HG02571 (cell line): Measurements from ENCODE around the gene ZNF511.
"Not testable (repeated sequence)": the region's sequence is repeated elsewhere in the genome, so short reads cannot be mapped to it uniquely, and the experiment has no call there.

Experiments used
- ATAC-seq: cut with Tn5 transposase; IDR thresholded peaks from one replicate; pipeline ENCODE4 v1.9.1; 2021; ENCODE audit warnings: mild to moderate bottlenecking, moderate library complexity; ENCODE audit not compliant: unreplicated experiment

ZNF511 gene

GRCh38 chr10:133313192-133313591, 4.5 kb downstream of the ZNF511 start:
- no peak for ATAC-seq

- no peak for ATAC-seq
These were observed 6.2 kb downstream of the ZNF511 start for GRCh38 chr10:133314911-133315310.

DNA sequence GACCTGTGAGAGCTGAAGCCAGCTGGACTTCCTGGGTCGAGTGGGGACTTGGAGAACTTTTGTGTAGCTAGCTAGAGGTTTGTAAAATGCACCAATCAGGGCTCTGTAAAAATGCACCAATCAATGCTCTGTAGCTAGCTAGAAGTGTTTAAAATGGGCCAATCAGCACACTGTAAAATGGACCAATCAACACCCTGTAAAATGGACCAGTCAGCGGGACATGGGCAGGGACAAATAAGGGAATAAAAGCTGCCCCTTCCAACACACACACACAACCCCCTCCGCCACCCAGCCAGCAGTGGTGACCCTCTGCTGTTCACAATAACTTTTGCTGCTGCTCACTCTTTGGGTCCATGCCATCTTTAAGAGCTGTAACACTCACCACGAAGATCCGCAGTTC, 7.1 kb downstream of the ZNF511 start:
- no peak for ATAC-seq

DNA sequence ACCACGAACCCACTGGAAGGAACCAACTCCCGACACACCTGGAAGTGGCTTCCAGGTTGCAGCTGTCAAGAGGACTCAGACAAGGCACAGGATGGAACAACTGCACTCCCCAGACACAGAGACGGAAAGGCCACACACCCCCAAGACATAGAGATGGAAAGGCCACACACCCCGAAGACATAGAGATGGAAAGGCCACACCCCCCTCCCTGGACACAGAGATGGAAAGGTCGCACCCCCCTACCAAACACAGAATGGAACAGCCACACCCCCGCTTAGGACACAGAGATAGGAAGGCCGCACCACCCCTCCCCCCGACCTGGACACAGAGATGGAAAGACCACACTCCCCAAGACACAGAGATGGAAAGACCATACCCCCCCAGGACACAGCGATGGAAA, 7.6 kb downstream of the ZNF511 start:
- no peak for ATAC-seq

GRCh38 chr10:133316732-133317131, 8.0 kb downstream of the ZNF511 start:
- ATAC-seq, result no peak

DNA sequence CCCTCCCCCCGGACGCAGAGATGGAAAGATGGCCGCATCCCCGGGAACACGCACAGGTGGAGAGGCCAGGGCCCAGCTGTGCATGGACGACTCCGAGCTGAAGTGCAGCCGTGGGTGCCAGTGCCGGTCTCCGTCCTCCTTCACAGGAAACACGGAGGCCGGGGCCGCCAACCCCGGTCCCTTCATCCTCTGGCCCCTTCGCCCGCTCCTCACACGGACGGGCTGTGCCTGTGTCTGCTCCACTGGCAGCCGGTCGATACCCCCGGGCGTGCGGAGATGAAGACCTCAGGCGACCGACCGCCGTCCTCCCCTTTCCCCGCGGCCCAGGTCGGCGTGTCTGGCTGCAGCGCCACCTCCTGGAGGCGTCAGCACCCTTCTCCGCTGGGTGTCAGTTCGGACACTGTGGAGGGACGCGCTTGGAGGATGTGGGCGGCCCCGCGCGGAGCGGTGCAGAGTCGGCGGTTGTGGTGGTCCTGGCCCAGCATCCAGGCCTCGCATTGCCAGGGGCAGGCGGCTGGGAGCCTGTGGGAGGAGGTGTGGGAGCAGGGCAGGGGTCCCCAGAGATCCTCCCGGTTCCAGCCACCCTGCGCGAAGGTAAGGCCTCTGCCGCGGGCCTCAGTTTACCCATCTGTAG, 9.9 kb downstream of the ZNF511 start:
- ATAC-seq, result peak; percentile 70

DNA sequence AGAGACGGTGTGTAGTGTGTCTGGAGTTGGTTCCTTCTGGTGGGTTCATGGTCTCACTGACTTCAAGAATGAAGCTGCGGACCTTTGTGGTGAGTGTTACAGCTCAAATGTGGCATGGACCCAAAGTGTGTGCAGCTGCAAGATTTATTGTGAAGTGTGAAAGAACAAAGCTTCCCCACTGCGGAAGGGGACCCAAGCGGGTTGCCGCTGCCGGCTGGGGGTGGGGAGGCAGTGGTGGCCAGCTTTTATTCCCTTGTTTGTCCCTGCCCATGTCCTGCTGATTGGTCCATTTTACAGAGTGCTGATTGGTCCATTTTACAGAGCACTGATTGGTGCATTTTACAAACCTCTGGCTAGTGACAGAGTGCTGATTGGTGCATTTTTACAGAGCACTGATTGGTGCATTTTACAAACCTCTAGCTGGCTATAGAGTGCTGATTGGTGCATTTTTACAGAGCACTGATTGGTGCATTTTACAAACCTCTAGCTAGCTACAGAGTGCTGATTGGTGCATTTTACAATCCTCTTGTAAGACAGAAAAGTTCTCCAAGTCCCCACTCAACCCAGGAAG, 12.2 kb downstream of the ZNF511 start:
- ATAC-seq, result not testable (repeated sequence)

- not testable (repeated sequence) for ATAC-seq
These were observed 13.5 kb downstream of the ZNF511 start for GRCh38 chr10:133322064-133322709.

DNA sequence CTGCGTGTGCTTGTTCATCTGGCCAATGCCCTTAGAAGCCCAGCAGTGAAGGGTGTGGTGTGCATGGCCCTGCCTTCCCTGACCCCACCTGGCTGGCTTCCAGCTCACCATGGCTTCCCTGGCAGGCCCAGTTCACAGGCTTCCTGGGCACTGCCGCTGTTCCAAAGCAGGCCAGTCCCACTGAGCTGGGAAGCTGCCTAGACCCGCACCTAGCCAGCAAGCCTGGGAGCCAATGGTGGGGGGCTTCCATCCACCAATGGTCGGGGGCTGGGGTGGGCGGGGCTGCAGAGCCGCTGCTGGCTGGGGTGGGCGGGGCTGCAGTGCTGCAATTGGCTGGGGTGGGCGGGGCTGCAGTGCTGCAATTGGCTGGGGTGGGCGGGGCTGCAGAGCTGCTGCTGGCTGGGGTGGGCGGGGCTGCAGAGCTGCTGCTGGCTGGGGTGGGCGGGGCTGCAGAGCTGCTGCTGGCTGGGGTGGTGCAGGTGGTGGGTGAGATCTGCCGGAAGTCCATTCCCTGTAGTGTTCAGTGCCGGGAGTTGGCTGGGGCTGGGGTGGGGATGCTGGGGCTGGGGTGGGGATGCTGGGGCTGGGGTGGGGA, 15.6 kb downstream of the ZNF511 start:
- ATAC-seq, result no peak

- ATAC-seq, result no peak
These were observed 16.1 kb downstream of the ZNF511 start for GRCh38 chr10:133324857-133325260.

DNA sequence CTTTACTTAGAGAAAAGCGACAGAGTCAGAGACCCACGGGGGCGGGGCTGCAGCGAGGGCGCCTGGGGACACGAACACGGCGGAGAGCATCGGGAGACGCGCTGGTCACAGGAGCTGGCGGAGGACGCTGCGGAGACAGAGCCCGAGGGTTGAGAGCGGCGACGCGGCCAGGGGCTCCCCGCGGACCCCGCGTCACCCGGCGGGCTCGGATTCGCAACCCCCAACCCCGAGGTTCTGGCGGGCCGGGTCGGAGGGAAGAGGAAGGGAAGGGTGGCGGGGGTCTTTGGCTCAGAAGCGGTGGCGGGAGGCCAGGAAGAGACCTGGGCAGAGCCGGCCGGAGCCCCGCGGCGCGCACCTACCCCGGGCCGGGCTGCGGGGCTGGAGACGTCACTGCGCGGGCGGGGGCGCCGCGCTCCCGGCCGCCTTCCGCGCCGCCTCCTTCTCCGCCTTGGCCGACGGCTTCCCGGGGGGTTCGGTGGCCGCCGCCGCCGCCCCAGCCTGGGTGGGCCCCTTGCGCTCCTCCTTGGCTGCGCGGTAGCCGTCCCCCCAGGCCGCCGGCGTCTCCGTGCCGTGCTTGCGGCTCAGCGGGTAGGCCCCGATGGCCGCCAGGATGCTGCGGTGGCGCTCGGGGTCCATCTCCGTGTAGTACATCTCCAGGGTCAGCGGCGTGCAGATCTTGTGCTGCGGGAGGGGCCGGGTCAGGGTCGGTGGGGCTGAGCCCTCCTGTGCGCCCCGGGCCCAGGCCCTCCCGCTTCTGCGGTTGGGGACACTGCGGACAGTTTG, 16.9 kb downstream of the ZNF511 start:
- no peak for ATAC-seq

GRCh38 chr10:133326223-133326551, 17.5 kb downstream of the ZNF511 start:
- ATAC-seq, result no peak

- ATAC-seq, result no peak
These were observed 18.3 kb downstream of the ZNF511 start for GRCh38 chr10:133326745-133327650.

GRCh38 chr10:133327651-133328357, 19.1 kb downstream of the ZNF511 start:
- ATAC-seq, result no peak

DNA sequence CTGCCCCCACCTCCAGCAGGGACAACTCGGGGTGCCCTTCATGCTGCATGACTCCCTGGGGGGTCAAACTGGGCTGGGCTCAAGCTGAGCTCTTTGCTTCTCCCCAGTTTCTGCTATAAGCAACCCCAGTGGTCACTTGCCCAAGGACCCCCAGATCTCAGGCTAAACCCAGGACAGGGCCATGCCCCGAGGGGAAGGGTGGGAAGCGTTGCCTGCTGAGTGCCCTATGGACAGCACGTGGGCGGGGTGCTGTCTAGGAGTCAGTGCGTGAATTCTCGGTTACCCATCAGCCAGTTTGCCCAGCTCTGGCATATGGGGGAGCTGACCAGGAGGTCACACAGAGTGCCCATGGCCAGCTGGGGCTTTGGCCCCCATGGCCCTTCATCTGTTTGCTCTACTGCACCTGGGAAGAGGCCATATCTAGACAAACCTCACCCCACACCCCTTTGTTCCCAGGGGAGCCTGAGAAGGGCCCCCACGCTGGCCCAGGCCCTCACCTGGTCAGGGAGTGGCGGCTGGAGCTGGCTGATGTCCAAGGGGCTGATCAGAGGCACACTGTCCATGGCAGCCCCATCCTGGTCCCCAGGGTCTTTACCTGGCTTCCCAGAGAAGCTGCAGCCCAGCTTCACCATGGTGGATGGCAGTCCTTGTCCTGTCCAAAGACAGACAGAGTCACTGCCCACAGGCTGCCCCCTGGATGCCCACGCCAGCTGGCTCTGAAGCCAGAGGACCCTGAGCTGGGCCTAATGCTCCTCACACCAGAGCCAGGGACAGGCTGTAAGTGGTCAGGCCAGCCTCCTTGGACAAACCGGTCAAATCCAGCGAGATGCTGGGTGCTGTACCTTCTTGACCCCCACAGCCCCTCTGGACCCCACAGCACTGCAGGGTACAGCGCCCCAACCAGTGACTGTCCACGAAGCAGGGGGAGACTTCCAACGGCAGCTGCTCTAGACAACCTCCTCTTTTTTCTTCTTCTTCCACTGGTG, 19.9 kb downstream of the ZNF511 start:
- no peak for ATAC-seq

DNA sequence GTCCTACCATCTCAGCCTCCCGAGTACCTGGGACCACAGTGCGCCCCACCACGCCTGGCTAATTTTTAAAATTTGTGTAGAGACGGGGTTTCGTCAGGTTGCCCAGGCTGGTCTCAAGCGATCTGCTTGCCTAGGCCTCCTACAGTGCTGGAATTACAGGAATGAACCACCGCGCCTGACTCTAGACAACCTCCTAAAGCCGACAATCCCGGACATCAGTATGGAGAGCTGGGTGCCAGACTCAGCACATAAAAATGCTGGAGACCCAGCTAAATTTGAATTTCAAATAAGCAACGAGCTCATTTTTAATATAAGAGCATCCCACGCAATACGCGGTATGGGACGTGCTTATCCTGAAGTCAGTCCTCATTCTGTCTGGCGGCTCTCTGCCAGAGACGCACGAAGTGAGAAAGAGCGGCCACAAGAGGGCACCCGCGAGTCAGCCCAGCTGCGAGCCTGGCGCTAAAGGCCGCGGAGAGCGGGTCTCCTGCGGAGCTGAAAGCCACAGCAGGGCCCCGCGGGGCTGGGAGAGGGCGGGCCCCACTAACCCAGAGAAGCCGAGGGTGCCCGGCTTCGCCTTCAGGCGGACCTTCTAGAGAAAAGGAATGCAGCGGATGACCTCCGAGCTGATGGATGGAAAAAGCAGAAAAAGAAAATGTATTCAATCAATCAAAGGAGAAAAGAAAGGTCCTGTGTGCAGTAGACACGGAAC, 20.9 kb downstream of the ZNF511 start:
- peak; percentile 81 for ATAC-seq

GRCh38 chr10:133332936-133333699, 24.4 kb downstream of the ZNF511 start:
- ATAC-seq, result no peak
